ENCODE measurements around the gene COBL.
A peak's percentile ranks its signal among the peaks of the same experiment; 100 is the strongest.

Gene COBL

GRCh38 chr7:51064688-51065087, 251.9 kb downstream of the COBL start:
- Histone ChIP-seq H3K27ac (ENCODE audit: insufficient read depth in 1 of 2, low read depth in 1 of 2, low read length in 2 of 2, poor library complexity in 1 of 2, severe bottlenecking in 2 of 2) (no peak overlapping the region), H3K4me1 (ENCODE audit: control extremely low read depth in 1 of 4, control insufficient read depth in 4 of 4, insufficient read depth in 4 of 4, low read length in 3 of 4) (peaks cover 0 to 18% (median 8%) of the 10 kb centered on the region in 4 experiments), H3K36me3 (ENCODE audit: control insufficient read depth in 4 of 4, insufficient read depth in 4 of 4, low read length in 3 of 4) (no peaks in the 10 kb centered on the region), H3K4me3 (ENCODE audit: control insufficient read depth in 1 of 7, extremely low read depth in 1 of 7, insufficient read depth in 4 of 7, low read depth in 2 of 7, low read length in 6 of 7) (no peak overlapping the region), H3K9me3 (ENCODE audit: control extremely low read depth in 1 of 5, control insufficient read depth in 4 of 5, insufficient read depth in 2 of 5, low read depth in 1 of 5, low read length in 4 of 5) (no peaks in the 10 kb centered on the region), H3K27me3 (replicated peaks in 2 of 5; ENCODE audit: control insufficient read depth in 4 of 5, insufficient read depth in 5 of 5, low read length in 4 of 5) (no peaks in the 10 kb centered on the region)
- DNase-seq: no peak
- POLR2A ChIA-PET: interaction anchor here (0.6 kb wide), 1 partner anchor 586 kb away, joined by 3 read pairs; no protein-coding TSS in a partner anchor
- 100% methylated on average over 1 of the region's 3 CpGs for WGBS (ENCODE audit: insufficient coverage)
- CTCF ChIA-PET: interaction anchor here (1.1 to 2.2 kb wide), 5 partner anchors 10 to 98 kb away, joined by 3 to 11 read pairs (median 5); no protein-coding TSS in a partner anchor

GRCh38 chr7:51062222-51062987, 254.2 kb downstream of the COBL start:
- no peaks in the 10 kb centered on the region for H3K27me3 ChIP-seq (replicated peaks in 2 of 5; ENCODE audit: control insufficient read depth in 4 of 5, insufficient read depth in 5 of 5, low read length in 4 of 5)
- no peak overlapping the region for H3K4me3 ChIP-seq (ENCODE audit: control insufficient read depth in 1 of 7, extremely low read depth in 1 of 7, insufficient read depth in 4 of 7, low read depth in 2 of 7, low read length in 6 of 7)
- POLR2A ChIA-PET: no interaction called here
- no peak for DNase-seq
- no peak overlapping the region for H3K27ac ChIP-seq (ENCODE audit: insufficient read depth in 1 of 2, low read depth in 1 of 2, low read length in 2 of 2, poor library complexity in 1 of 2, severe bottlenecking in 2 of 2)
- no peaks in the 10 kb centered on the region for H3K9me3 ChIP-seq (ENCODE audit: control extremely low read depth in 1 of 5, control insufficient read depth in 4 of 5, insufficient read depth in 2 of 5, low read depth in 1 of 5, low read length in 4 of 5)
- H3K36me3 ChIP-seq (ENCODE audit: control insufficient read depth in 4 of 4, insufficient read depth in 4 of 4, low read length in 3 of 4): no peaks in the 10 kb centered on the region
- CTCF ChIA-PET: interaction anchor here (0.6 to 1.9 kb wide), 7 partner anchors 9 to 344 kb away, joined by 3 to 9 read pairs (median 4); no protein-coding TSS in a partner anchor
- no peaks in the 10 kb centered on the region for H3K4me1 ChIP-seq (ENCODE audit: control extremely low read depth in 1 of 4, control insufficient read depth in 4 of 4, insufficient read depth in 4 of 4, low read length in 3 of 4)
- 98% methylated on average over 10 of the region's 13 CpGs for WGBS (ENCODE audit: insufficient coverage)

GRCh38 chr7:51060536-51060935, 256.1 kb downstream of the COBL start:
- CTCF ChIA-PET: interaction anchor here (1.3 kb wide), 1 partner anchor 82 kb away, joined by 4 read pairs; no protein-coding TSS in a partner anchor
- POLR2A ChIA-PET: no interaction called here
- DNase-seq: peak; percentile 5 to 27 (median 18)
- 89% methylated on average over 5 of the region's 5 CpGs for WGBS (ENCODE audit: insufficient coverage)
- no peaks in the 10 kb centered on the region for H3K36me3 ChIP-seq (ENCODE audit: control insufficient read depth in 4 of 4, insufficient read depth in 4 of 4, low read length in 3 of 4)
- no peaks in the 10 kb centered on the region for H3K4me1 ChIP-seq (ENCODE audit: control extremely low read depth in 1 of 4, control insufficient read depth in 4 of 4, insufficient read depth in 4 of 4, low read length in 3 of 4)
- H3K4me3 ChIP-seq (ENCODE audit: control insufficient read depth in 1 of 7, extremely low read depth in 1 of 7, insufficient read depth in 4 of 7, low read depth in 2 of 7, low read length in 6 of 7): no peak overlapping the region
- H3K27me3 ChIP-seq (replicated peaks in 2 of 5; ENCODE audit: control insufficient read depth in 4 of 5, insufficient read depth in 5 of 5, low read length in 4 of 5): peaks cover 0 to 2% (median 0%) of the 10 kb centered on the region in 5 experiments
- H3K9me3 ChIP-seq (ENCODE audit: control extremely low read depth in 1 of 5, control insufficient read depth in 4 of 5, insufficient read depth in 2 of 5, low read depth in 1 of 5, low read length in 4 of 5): no peaks in the 10 kb centered on the region
- H3K27ac ChIP-seq (ENCODE audit: insufficient read depth in 1 of 2, low read depth in 1 of 2, low read length in 2 of 2, poor library complexity in 1 of 2, severe bottlenecking in 2 of 2): no peak overlapping the region

- POLR2A ChIA-PET: no interaction called here
- H3K27me3 ChIP-seq (replicated peaks in 2 of 5; ENCODE audit: control insufficient read depth in 4 of 5, insufficient read depth in 5 of 5, low read length in 4 of 5): peaks cover 0 to 2% (median 0%) of the 10 kb centered on the region in 5 experiments
- H3K36me3 ChIP-seq (ENCODE audit: control insufficient read depth in 4 of 4, insufficient read depth in 4 of 4, low read length in 3 of 4): no peaks in the 10 kb centered on the region
- DNase-seq: no peak
- no peaks in the 10 kb centered on the region for H3K9me3 ChIP-seq (ENCODE audit: control extremely low read depth in 1 of 5, control insufficient read depth in 4 of 5, insufficient read depth in 2 of 5, low read depth in 1 of 5, low read length in 4 of 5)
- CTCF ChIA-PET: interaction anchor here (1.3 kb wide), 2 partner anchors 9 to 83 kb away, joined by 4 to 6 read pairs; no protein-coding TSS in a partner anchor
- H3K27ac ChIP-seq (ENCODE audit: insufficient read depth in 1 of 2, low read depth in 1 of 2, low read length in 2 of 2, poor library complexity in 1 of 2, severe bottlenecking in 2 of 2): no peak overlapping the region
- H3K4me1 ChIP-seq (ENCODE audit: control extremely low read depth in 1 of 4, control insufficient read depth in 4 of 4, insufficient read depth in 4 of 4, low read length in 3 of 4): no peaks in the 10 kb centered on the region
- no peak overlapping the region for H3K4me3 ChIP-seq (ENCODE audit: control insufficient read depth in 1 of 7, extremely low read depth in 1 of 7, insufficient read depth in 4 of 7, low read depth in 2 of 7, low read length in 6 of 7)
- 99% methylated on average over 8 of the region's 9 CpGs for WGBS (ENCODE audit: insufficient coverage)
Measured at GRCh38 chr7:51059504-51060142, 257.0 kb downstream of the COBL start.

GRCh38 chr7:51058764-51059163, 257.8 kb downstream of the COBL start:
- WGBS (ENCODE audit: insufficient coverage): 98% methylated on average over 9 of the region's 12 CpGs
- ChIA-PET POLR2A (no interaction called here), CTCF (interaction anchor here (1.3 to 1.8 kb wide), 2 partner anchors 10 to 82 kb away, joined by 5 to 6 read pairs; no protein-coding TSS in a partner anchor)
- H3K4me3 ChIP-seq (ENCODE audit: control insufficient read depth in 1 of 7, extremely low read depth in 1 of 7, insufficient read depth in 4 of 7, low read depth in 2 of 7, low read length in 6 of 7): no peak overlapping the region
- H3K27me3 ChIP-seq (replicated peaks in 2 of 5; ENCODE audit: control insufficient read depth in 4 of 5, insufficient read depth in 5 of 5, low read length in 4 of 5): peaks cover 0 to 2% (median 0%) of the 10 kb centered on the region in 5 experiments
- H3K4me1 ChIP-seq (ENCODE audit: control extremely low read depth in 1 of 4, control insufficient read depth in 4 of 4, insufficient read depth in 4 of 4, low read length in 3 of 4): no peaks in the 10 kb centered on the region
- no peak overlapping the region for H3K27ac ChIP-seq (ENCODE audit: insufficient read depth in 1 of 2, low read depth in 1 of 2, low read length in 2 of 2, poor library complexity in 1 of 2, severe bottlenecking in 2 of 2)
- DNase-seq: no peak
- no peaks in the 10 kb centered on the region for H3K36me3 ChIP-seq (ENCODE audit: control insufficient read depth in 4 of 4, insufficient read depth in 4 of 4, low read length in 3 of 4)
- no peaks in the 10 kb centered on the region for H3K9me3 ChIP-seq (ENCODE audit: control extremely low read depth in 1 of 5, control insufficient read depth in 4 of 5, insufficient read depth in 2 of 5, low read depth in 1 of 5, low read length in 4 of 5)

GRCh38 chr7:51055039-51055840, 261.4 kb downstream of the COBL start:
- no peaks in the 10 kb centered on the region for H3K4me1 ChIP-seq (ENCODE audit: control extremely low read depth in 1 of 4, control insufficient read depth in 4 of 4, insufficient read depth in 4 of 4, low read length in 3 of 4)
- H3K27me3 ChIP-seq (replicated peaks in 2 of 5; ENCODE audit: control insufficient read depth in 4 of 5, insufficient read depth in 5 of 5, low read length in 4 of 5): peaks cover 0 to 2% (median 0%) of the 10 kb centered on the region in 5 experiments
- no peaks in the 10 kb centered on the region for H3K36me3 ChIP-seq (ENCODE audit: control insufficient read depth in 4 of 4, insufficient read depth in 4 of 4, low read length in 3 of 4)
- no peak overlapping the region for H3K4me3 ChIP-seq (ENCODE audit: control insufficient read depth in 1 of 7, extremely low read depth in 1 of 7, insufficient read depth in 4 of 7, low read depth in 2 of 7, low read length in 6 of 7)
- CTCF ChIA-PET: interaction anchor here (1.0 to 1.5 kb wide), 3 partner anchors 9 to 106 kb away, joined by 3 to 4 read pairs (median 4); no protein-coding TSS in a partner anchor
- H3K9me3 ChIP-seq (ENCODE audit: control extremely low read depth in 1 of 5, control insufficient read depth in 4 of 5, insufficient read depth in 2 of 5, low read depth in 1 of 5, low read length in 4 of 5): no peaks in the 10 kb centered on the region
- no peak overlapping the region for H3K27ac ChIP-seq (ENCODE audit: insufficient read depth in 1 of 2, low read depth in 1 of 2, low read length in 2 of 2, poor library complexity in 1 of 2, severe bottlenecking in 2 of 2)
- POLR2A ChIA-PET: no interaction called here
- DNase-seq: no peak
- WGBS (ENCODE audit: insufficient coverage): 97% methylated on average over 19 of the region's 22 CpGs

All from common myeloid progenitor, CD34-positive (primary cell).